Lower lobe of right lung (tissue), 2 donors: Measurements from ENCODE around the gene HOXD8. TPM values are rescaled to one million over a fixed set of nuclear protein-coding genes. Genes with fewer than 3 reads are reported as not detected.

Source experiments
- ATAC-seq, 2 donors: fragments of 200-7000 bp; cut with Tn5 transposase; one replicate each; pipeline ENCODE4 v1.9.1; 2020 to 2022; ENCODE audit warnings: mild to moderate bottlenecking in 2 of 2, moderate library complexity in 2 of 2
- DNase-seq: peaks from one replicate; pipeline ENCODE4 v3.0.0-alpha.2; 2020
- H3K27ac ChIP-seq: fragments of 200-600 bp; one replicate; pipeline ENCODE4 v1.8.0; 2022
- H3K27me3 ChIP-seq: fragments of 200-600 bp; one replicate; pipeline ENCODE4 v1.8.0; 2022; ENCODE audit warnings: low read depth
- H3K36me3 ChIP-seq: fragments of 200-600 bp; one replicate; pipeline ENCODE4 v1.8.0; 2022; ENCODE audit warnings: mild to moderate bottlenecking
- H3K4me1 ChIP-seq: fragments of 200-600 bp; one replicate; pipeline ENCODE4 v1.8.0; 2022
- H3K4me3 ChIP-seq: fragments of 200-600 bp; one replicate; pipeline ENCODE4 v1.8.0; 2022; ENCODE audit warnings: mild to moderate bottlenecking
- H3K9me3 ChIP-seq: fragments of 200-600 bp; one replicate; pipeline ENCODE4 v1.8.0; 2022
- intact Hi-C: fragments of 100-400 bp; cut with DNase I; formaldehyde crosslinking; loops from one replicate; pipeline ENCODE4 v1.11.0; 2022
- total RNA-seq: library from RNA; stranded (reverse); fragmentation: NEBNext Ultra II Directional; extraction: Animal tissue kit (Norgen Biotek cat#: 25700); gene quantifications from one replicate; pipeline ENCODE4 v1.2.1, GENCODE V29; 2021
- TF ChIP-seq, protein P1 (sequence below): fragments of 200-600 bp; IDR thresholded peaks from one replicate; pipeline ENCODE4 v1.8.0; 2022; ENCODE audit warnings: antibody characterized with exemption, mild to moderate bottlenecking
- donor health status: DM: no; HTN: yes; CAD: no; lungs with severe emphysema.

Gene HOXD8
- total RNA-seq, 1 donor from 2014 or later, result 2.3 TPM

- Histone ChIP-seq H3K4me1 (peaks cover 33% of the 10 kb centered on the region), H3K4me3 (no peak overlapping the region), H3K27me3 (peaks cover 100% of the 10 kb centered on the region), H3K9me3 (no peaks in the 10 kb centered on the region), H3K27ac (no peak overlapping the region), H3K36me3 (no peaks in the 10 kb centered on the region)
- DNase-seq (no peak), ATAC-seq (no peak)
- TF ChIP-seq, protein P1, sequence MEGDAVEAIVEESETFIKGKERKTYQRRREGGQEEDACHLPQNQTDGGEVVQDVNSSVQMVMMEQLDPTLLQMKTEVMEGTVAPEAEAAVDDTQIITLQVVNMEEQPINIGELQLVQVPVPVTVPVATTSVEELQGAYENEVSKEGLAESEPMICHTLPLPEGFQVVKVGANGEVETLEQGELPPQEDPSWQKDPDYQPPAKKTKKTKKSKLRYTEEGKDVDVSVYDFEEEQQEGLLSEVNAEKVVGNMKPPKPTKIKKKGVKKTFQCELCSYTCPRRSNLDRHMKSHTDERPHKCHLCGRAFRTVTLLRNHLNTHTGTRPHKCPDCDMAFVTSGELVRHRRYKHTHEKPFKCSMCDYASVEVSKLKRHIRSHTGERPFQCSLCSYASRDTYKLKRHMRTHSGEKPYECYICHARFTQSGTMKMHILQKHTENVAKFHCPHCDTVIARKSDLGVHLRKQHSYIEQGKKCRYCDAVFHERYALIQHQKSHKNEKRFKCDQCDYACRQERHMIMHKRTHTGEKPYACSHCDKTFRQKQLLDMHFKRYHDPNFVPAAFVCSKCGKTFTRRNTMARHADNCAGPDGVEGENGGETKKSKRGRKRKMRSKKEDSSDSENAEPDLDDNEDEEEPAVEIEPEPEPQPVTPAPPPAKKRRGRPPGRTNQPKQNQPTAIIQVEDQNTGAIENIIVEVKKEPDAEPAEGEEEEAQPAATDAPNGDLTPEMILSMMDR, result no peak
- intact Hi-C loops, result no loop called here
Observed at GRCh38 chr2:176155356-176156044, 26.0 kb downstream of the HOXD8 start.

DNA sequence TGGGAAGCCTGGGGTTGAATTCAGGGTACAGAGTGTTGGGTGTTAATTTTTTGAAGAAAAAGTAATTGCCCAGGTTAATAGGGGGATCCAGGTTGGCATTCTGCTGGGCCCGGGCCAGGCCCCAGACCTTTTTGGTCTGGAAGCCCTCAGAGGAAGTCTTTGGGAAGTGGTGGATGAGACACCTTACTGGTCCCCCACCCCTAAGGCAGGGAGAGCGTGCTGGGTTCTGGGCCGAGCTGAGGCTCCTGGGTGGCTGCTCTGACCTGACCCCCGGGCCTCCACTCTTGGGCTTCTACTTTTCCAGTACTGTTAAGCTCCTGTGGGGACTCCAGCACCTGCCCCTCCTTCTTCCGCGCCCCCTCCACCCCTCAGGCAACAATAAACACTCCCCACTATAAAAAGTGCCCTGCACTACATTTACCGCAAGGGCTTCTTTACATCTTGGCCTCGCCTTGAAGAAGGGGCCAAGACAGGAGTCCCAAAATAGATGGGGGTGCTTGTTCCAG lies 26.8 kb downstream of the HOXD8 start:
- intact Hi-C loops, result no loop called here

DNA sequence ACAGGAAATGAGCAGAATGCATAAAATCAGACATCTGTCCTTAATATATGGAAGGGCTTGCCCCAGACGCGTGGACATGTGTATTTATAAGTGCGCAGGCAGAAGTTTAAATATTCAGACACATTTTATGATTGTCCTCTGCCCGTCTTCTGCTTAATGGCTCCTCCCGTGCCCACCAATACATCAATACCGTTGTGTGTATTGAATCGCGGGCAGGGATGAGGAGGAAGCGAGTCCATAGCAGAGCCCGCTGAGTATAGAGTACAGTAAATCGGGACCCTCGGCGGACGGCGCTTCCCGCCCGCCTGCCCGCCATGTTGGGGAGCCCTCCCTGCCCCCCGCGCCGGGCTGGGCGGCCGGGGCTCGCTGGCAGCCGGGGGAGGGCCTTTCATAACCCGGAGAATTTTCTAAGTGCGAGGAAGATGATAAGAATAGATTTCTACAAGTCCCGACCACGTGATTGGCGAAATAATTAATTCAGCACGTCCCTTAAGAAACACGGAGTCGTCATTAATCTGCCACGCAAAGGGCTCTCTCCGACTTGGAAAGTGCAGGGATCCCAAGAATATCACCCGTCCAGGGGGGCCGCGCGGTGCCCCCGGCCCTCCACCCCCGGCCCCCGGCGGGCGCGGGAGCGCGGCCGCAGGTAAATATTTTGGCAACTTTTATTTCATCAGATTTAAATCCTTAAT lies 27.4 kb downstream of the HOXD8 start, which contains the start of gene HOXD3:
HOXD3 (plus strand) TSS at position 501 of the 692 bp plus-strand sequence. CDS start 11,808 bp downstream, outside the sequence.
- Histone ChIP-seq H3K27ac (no peak within 1 kb of the TSS), H3K4me3 (no peak within 1 kb of the TSS), H3K9me3 (no peaks in the 10 kb centered on the region), H3K36me3 (no peaks in the 10 kb centered on the region), H3K4me1 (peaks cover 31% of the 10 kb centered on the region), H3K27me3 (peaks cover 100% of the 10 kb centered on the region)
- intact Hi-C loops, result no loop called here
- TF ChIP-seq, protein P1, result no peak
- ATAC-seq (no peak), DNase-seq (no peak)

More for the DNA sequence above, 26.8 kb downstream of the HOXD8 start:
- H3K27me3 ChIP-seq, result peaks cover 100% of the 10 kb centered on the region
- H3K9me3 ChIP-seq, result no peaks in the 10 kb centered on the region
- H3K36me3 ChIP-seq, result no peaks in the 10 kb centered on the region
- no peak overlapping the region for H3K27ac ChIP-seq
- DNase-seq (no peak), ATAC-seq (no peak)
- TF ChIP-seq, protein P1, result no peak
- no peak overlapping the region for H3K4me3 ChIP-seq
- peaks cover 35% of the 10 kb centered on the region for H3K4me1 ChIP-seq

- H3K9me3 ChIP-seq, result no peaks in the 10 kb centered on the region
- TF ChIP-seq, protein P1, result no peak
- H3K4me1 ChIP-seq, result peaks cover 26% of the 10 kb centered on the region
- H3K27me3 ChIP-seq, result peaks cover 100% of the 10 kb centered on the region
- DNase-seq (no peak), ATAC-seq (no peak)
- H3K27ac ChIP-seq, result no peak overlapping the region
- H3K4me3 ChIP-seq, result no peak overlapping the region
- intact Hi-C loops, result no loop called here
- no peaks in the 10 kb centered on the region for H3K36me3 ChIP-seq
Observed at GRCh38 chr2:176157499-176158185, 28.1 kb downstream of the HOXD8 start.

GRCh38 chr2:176158186-176158591 lies 28.7 kb downstream of the HOXD8 start:
- peaks cover 26% of the 10 kb centered on the region for H3K4me1 ChIP-seq
- DNase-seq, result no peak
- no peaks in the 10 kb centered on the region for H3K36me3 ChIP-seq
- H3K27me3 ChIP-seq, result peaks cover 100% of the 10 kb centered on the region
- TF ChIP-seq, protein P1, result no peak
- no peak overlapping the region for H3K4me3 ChIP-seq
- intact Hi-C loops, result no loop called here
- no peaks in the 10 kb centered on the region for H3K9me3 ChIP-seq
- no peak overlapping the region for H3K27ac ChIP-seq
- no peak for ATAC-seq
